ENCODE measurements around the gene OSCAR. TPM values are rescaled to one million over a fixed set of nuclear protein-coding genes. Genes with fewer than 3 reads are reported as not detected.

Gene OSCAR
- total RNA-seq, 6 experiments from 2014 or later: 0.45 to 3.2 (median 2.4) TPM

GRCh38 chr19:54123682-54124081 is 23.1 kb upstream of the OSCAR start:
- no peak for TF ChIP-seq CTCF (IDR thresholded peaks at IDR 0.05)
- no peaks in the 10 kb centered on the region for H3K4me1 Mint-ChIP-seq (ENCODE audit: low read depth)
- H3K4me3 Mint-ChIP-seq: no peak overlapping the region
- no peaks in the 10 kb centered on the region for H3K9me3 Mint-ChIP-seq
- peaks cover 2% of the 10 kb centered on the region; the same call in 1 of the 2 replicates for H3K27me3 Mint-ChIP-seq (ENCODE audit: insufficient read depth)
- no peak overlapping the region for H3K27ac Mint-ChIP-seq
- DNase-seq: no peak
- H3K36me3 Mint-ChIP-seq (ENCODE audit: low read depth): peaks cover 12% of the 10 kb centered on the region

- H3K4me3 Mint-ChIP-seq: no peak overlapping the region
- TF ChIP-seq CTCF (IDR thresholded peaks at IDR 0.05): no peak
- peaks cover 2% of the 10 kb centered on the region; the same call in 1 of the 2 replicates for H3K27me3 Mint-ChIP-seq (ENCODE audit: insufficient read depth)
- no peak for DNase-seq
- H3K9me3 Mint-ChIP-seq: no peaks in the 10 kb centered on the region
- H3K4me1 Mint-ChIP-seq (ENCODE audit: low read depth): peaks cover 10% of the 10 kb centered on the region
- peaks cover 8% of the 10 kb centered on the region; the same call in 1 of the 2 replicates for H3K36me3 Mint-ChIP-seq (ENCODE audit: low read depth)
- no peak overlapping the region for H3K27ac Mint-ChIP-seq
Observed at GRCh38 chr19:54121259-54121658, 20.7 kb upstream of the OSCAR start.

GRCh38 chr19:54115109-54116063 is 14.8 kb upstream of the OSCAR start, which contains the start of the genes PRPF31 and TFPT:
TSS of gene PRPF31 (plus strand) at chr19:54115754. CDS start at chr19:54118279, 2,525 bp downstream.
TSS of gene TFPT (minus strand) at chr19:54115657. CDS start at chr19:54115269, 388 bp downstream.
- Mint-ChIP-seq H3K27me3 (ENCODE audit: insufficient read depth) (peaks cover 8% of the 10 kb centered on the region), H3K36me3 (ENCODE audit: low read depth) (peaks cover 33% of the 10 kb centered on the region), H3K4me1 (ENCODE audit: low read depth) (peaks cover 32% of the 10 kb centered on the region), H3K27ac (peak within 1 kb of the TSS; percentile 97), H3K4me3 (peak within 1 kb of the TSS; percentile 97), H3K9me3 (no peaks in the 10 kb centered on the region; the same call in 1 of the 2 replicates)
- no peak for TF ChIP-seq CTCF (IDR thresholded peaks at IDR 0.05)
- DNase-seq: peak; percentile 96

- Mint-ChIP-seq H3K36me3 (ENCODE audit: low read depth) (peaks cover 35% of the 10 kb centered on the region), H3K27me3 (ENCODE audit: insufficient read depth) (peaks cover 8% of the 10 kb centered on the region), H3K9me3 (no peaks in the 10 kb centered on the region; the same call in 1 of the 2 replicates), H3K4me3 (peak overlapping the region; percentile 97), H3K4me1 (ENCODE audit: low read depth) (peaks cover 32% of the 10 kb centered on the region), H3K27ac (peak overlapping the region; percentile 97)
- DNase-seq: no peak
- no peak for TF ChIP-seq CTCF (IDR thresholded peaks at IDR 0.05)
Observed at GRCh38 chr19:54114340-54115108, 13.9 kb upstream of the OSCAR start.

GRCh38 chr19:54109651-54110050 is 9.0 kb upstream of the OSCAR start:
- no peak overlapping the region for H3K27ac Mint-ChIP-seq
- no peak for TF ChIP-seq CTCF (IDR thresholded peaks at IDR 0.05)
- H3K9me3 Mint-ChIP-seq: no peaks in the 10 kb centered on the region
- H3K27me3 Mint-ChIP-seq (ENCODE audit: insufficient read depth): peaks cover 2% of the 10 kb centered on the region
- H3K36me3 Mint-ChIP-seq (ENCODE audit: low read depth): peaks cover 35% of the 10 kb centered on the region
- H3K4me3 Mint-ChIP-seq: no peak overlapping the region
- peaks cover 9% of the 10 kb centered on the region for H3K4me1 Mint-ChIP-seq (ENCODE audit: low read depth)
- DNase-seq: no peak
